Adrenal gland (tissue), 5 donors: Measurements from ENCODE around the gene GAMT.

Experiments
- POLR2A ChIP-seq, 2 donors: fragments of 450-650 bp; IDR thresholded peaks; one replicate each; pipeline ENCODE4 v1.6.1; 2017; ENCODE audit warnings: antibody characterized with exemption in 2 of 2, mild to moderate bottlenecking in 2 of 2, moderate library complexity in 1 of 2
- TF ChIP-seq, protein P1 (sequence below), 6 experiments: fragments of 450-650 bp in 4 of 6; fragments of 200-600 bp in 2 of 6; sonication (generic) in 1 of 6; IDR thresholded peaks; 1 replicate in 5 of 6; 2 replicates in 1 of 6; pipeline versions ENCODE4 v1.5.1 to v1.8.0; 2016 to 2021; ENCODE audit warnings: antibody characterized with exemption in 6 of 6, mild to moderate bottlenecking in 2 of 6, moderate library complexity in 1 of 6
- donor health status: DM: no; HTN: no; CAD: no.

DNA sequence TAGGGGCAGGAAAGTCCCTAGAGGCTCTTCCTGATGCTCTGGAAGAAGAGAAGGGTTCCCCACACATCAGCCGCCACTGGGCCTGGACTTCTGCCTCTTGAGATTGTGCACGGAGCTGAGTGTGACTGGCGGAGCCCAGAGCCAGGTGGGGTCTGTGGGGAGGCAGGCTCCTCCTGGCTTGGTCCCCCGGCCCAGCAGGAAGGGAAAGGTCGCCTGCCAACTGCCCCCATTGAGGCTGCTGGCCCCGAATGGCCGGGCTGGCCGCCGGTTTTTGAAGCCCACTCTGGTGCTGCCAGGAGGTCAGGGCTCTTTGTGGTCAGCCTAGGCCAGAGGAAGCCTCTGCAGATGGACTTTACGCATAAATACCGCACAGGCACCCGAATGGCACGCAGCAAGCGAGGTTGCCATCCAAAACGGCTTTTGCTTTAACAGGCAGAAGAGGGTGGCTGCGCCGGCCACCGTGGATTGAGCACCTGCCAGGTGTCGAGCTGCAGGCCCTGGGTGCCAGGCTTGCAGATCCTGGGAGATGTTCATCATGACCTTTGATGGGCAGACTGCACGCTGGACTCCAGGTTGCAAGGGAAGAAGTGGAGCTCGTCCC lies 11.1 kb upstream of the GAMT start:
- TF ChIP-seq POLR2A (IDR thresholded peaks at IDR 0.05) = no peak
- TF ChIP-seq, protein P1, sequence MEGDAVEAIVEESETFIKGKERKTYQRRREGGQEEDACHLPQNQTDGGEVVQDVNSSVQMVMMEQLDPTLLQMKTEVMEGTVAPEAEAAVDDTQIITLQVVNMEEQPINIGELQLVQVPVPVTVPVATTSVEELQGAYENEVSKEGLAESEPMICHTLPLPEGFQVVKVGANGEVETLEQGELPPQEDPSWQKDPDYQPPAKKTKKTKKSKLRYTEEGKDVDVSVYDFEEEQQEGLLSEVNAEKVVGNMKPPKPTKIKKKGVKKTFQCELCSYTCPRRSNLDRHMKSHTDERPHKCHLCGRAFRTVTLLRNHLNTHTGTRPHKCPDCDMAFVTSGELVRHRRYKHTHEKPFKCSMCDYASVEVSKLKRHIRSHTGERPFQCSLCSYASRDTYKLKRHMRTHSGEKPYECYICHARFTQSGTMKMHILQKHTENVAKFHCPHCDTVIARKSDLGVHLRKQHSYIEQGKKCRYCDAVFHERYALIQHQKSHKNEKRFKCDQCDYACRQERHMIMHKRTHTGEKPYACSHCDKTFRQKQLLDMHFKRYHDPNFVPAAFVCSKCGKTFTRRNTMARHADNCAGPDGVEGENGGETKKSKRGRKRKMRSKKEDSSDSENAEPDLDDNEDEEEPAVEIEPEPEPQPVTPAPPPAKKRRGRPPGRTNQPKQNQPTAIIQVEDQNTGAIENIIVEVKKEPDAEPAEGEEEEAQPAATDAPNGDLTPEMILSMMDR (IDR thresholded peaks at IDR 0.05) = no peak
